GM18868 (cell line): ENCODE data around the gene CLBA1.
"Not testable (repeated sequence)": the region's sequence is repeated elsewhere in the genome, so short reads cannot be mapped to it uniquely, and the experiment has no call there.

Experiments
- ATAC-seq: cut with Tn5 transposase; IDR thresholded peaks from one replicate; pipeline ENCODE4 v1.9.1; 2021; ENCODE audit warnings: mild to moderate bottlenecking, moderate library complexity; ENCODE audit not compliant: unreplicated experiment

CLBA1 gene

DNA sequence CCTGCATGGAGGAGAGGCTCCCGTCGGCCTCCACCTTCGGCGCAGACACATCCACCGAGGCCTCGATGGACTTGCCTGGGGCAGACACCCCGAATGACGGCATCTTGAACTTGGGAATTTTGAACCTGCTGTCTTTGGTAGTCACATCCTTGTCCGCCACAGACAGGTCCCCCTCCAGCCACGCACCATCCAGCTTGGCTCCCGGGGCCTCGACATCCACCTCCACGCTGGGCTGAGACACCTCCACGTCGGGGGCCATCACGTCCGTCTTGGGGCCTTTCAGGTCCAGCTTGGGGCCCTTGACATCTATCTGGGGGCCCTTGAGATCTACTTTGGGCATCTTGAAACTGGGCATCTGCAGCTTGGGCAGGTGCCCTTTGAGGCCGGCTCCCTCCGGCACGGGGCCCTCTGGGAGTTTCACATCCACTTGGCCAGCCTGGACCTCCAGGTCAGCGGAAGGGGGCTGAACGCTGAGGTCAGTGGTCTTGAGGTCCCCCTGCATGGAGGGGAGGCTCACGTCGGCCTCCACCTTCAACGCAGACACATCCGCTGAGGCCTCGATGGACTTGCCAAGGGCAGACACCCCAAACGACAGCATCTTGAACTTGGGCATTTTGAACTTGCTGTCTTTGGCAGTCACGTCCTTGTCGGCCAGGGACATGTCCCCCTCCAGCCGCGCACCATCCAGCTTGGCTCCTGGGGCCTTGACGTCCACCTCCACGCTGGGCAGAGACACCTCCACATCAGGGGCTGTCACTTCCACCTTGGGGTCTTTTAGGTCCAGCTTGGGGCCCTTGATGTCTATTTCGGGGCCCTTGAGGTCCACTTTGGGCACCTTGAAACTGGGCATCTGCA lies 37.5 kb upstream of the CLBA1 start:
- not testable (repeated sequence) for ATAC-seq

GRCh38 chr14:104948736-104949031 lies 36.9 kb upstream of the CLBA1 start:
- ATAC-seq = no peak

DNA sequence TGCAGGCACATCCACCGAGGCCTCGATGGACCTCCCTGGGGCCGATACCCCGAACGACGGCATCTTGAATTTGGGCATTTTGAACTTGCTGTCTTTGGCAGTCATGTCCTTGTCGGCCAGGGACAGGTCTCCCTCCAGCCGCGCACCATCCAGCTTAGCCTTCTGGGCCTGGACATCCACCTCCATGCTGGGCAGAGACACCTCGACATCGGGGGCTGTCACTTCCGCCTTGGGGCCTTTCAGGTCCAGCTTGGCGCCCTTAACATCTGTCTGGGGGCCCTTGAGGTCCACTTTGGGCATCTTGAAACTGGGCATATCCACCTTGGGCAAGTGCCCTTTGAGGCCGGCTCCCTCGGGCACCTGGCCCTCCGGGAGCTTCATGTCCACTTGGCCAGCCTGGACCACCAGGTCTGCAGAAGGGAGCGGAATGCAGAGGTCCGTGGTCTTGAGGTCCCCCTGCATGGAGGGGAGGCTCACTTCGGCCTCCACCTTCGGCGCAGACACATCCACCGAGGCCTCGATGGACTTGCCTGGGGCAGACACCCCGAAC lies 36.1 kb upstream of the CLBA1 start:
- ATAC-seq = not testable (repeated sequence)

DNA sequence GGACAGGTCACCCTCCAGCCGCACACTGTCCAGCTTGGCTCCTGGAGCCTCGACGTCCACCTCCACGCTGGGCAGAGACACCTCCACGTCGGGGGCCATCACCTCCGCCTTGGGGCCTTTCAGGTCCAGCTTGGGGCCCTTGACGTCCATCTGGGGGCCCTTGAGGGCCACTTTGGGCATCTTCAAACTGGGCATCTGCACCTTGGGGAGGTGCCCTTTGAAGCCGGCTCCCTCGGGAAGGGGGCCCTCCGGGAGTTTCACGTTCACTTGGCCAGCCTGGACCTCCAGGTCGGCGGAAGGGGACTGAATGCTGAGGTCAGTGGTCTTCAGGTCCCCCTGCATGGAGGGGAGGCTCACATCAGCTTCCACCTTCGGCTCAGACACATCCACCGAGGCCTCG lies 35.6 kb upstream of the CLBA1 start:
- no peak for ATAC-seq

DNA sequence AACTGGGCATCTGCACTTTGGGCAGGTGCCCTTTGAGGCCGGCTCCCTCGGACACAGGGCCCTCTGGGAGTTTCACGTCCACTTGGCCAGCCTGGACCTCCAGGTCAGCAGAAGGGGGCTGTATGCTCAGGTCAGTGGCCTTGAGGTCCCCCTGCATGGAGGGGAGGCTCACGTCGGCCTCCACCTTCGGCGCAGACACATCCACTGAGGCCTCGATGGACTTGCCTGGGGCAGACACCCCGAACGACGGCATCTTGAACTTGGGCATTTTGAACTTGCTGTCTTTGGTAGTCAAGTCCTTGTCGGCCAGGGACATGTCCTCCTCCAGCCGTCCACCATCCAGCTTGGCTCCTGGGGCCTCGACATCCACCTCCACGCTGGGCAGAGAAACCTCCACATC lies 34.9 kb upstream of the CLBA1 start:
- ATAC-seq = not testable (repeated sequence)

DNA sequence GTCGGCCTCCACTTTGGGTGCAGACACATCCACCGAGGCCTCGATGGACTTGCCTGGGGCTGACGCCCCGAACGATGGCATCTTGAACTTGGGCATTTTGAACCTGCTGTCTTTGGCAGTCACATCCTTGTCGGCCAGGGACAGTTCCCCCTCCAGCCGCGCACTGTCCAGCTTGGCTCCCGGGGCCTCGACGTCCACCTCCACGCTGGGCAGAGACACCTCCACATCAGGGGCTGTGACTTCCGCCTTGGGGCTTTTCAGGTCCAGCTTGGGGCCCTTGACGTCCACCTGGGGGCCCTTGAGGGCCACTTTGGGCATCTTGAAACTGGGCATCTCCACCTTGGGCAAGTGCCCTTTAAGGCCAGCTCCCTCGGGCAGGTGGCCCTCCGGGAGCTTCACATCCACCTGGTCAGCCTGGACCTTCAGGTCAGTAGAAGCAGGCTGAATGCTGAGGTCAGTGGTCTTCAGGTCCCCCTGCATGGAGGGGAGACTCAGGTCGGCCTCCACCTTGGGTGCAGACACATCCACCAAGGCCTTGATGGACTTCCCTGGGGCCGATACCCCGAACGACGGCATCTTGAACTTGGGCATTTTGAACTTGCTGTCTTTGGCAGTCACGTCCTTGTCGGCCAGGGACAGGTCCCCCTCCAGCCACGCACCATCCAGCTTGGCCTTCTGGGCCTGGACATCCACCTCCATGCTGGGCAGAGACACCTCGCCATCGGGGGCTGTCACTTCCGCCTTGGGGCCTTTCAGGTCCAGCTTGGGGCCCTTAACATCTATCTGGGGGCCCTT lies 33.5 kb upstream of the CLBA1 start:
- ATAC-seq = not testable (repeated sequence)

DNA sequence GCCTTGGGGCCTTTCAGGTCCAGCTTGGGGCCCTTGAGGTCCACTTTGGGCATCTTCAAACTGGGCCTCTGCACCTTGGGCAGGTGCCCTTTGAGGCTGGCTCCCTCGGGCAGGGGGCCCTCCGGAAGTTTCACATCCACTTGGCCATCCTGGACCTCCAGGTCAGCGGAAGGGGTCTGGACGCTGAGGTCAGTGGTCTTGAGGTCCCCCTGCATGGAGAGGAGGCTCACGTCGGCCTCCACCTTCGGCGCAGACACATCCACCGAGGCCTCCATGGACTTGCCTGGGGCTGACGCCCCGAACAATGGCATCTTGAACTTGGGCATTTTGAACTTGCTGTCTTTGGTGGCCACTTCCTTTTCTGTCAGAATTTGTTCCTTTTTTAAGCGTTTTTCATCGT lies 32.5 kb upstream of the CLBA1 start:
- no peak for ATAC-seq

GRCh38 chr14:104953896-104954656 lies 31.5 kb upstream of the CLBA1 start:
- no peak for ATAC-seq

DNA sequence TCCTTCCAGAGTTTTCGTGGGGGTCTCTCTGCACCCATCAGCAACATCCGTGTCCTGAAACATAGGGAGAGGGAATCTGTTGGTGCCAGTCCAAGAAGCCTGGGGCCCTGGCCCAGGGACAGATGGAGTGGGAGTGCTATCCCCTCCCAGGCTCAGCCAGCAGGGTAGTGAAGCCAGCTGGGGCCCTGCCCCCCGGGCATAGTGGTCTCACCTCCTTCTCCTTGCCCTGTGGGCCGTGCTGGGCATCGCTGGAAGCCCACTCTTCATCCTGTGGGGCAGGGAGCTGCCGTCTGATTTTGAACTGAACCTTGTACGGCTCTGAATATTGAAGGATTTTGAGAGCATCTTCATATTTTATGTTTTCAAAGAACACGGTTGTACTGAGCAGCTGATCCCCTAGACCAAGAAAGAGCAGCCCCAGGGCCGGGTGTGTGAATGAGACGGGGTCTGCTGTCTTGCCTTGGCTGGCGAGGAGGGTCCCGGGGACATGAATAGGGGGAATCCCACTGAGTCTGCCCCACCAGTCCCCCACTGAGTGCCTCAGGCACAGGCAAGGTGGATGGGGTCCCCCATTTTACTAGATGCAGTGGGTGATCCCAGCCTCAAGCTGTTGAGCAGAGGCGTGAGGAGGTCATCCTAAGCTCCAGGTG lies 30.7 kb upstream of the CLBA1 start:
- ATAC-seq = no peak

GRCh38 chr14:104955396-104955770 lies 30.2 kb upstream of the CLBA1 start:
- no peak for ATAC-seq

DNA sequence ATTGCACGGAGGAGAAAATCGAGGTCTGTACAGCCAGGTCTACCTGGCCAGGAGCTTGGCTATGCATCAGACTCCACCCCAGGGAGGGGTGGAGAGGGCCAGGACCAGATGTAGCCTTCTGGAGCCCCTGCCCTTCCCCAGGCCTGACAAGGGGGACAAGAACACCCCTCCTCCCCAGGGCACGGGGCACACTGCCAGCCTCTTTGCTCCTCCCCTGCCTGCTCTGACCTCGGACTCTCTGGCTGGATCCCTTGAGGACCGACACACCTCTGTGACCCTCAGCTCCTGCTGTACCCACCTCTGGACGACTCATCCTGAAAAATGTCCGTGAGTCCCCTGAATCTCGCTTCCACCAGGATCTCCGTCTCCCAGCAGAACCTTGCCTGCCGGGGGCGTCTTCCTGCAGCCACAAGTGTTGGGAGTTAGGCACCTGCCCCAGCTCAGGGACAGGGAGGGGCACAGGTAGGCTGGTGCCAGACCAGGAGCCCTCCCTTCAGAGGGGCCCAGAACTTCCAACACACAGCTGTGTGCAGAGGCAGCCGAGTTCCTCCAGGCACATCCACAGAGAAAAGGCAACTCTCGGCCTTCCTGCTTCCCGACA lies 29.2 kb upstream of the CLBA1 start:
- no peak for ATAC-seq

DNA sequence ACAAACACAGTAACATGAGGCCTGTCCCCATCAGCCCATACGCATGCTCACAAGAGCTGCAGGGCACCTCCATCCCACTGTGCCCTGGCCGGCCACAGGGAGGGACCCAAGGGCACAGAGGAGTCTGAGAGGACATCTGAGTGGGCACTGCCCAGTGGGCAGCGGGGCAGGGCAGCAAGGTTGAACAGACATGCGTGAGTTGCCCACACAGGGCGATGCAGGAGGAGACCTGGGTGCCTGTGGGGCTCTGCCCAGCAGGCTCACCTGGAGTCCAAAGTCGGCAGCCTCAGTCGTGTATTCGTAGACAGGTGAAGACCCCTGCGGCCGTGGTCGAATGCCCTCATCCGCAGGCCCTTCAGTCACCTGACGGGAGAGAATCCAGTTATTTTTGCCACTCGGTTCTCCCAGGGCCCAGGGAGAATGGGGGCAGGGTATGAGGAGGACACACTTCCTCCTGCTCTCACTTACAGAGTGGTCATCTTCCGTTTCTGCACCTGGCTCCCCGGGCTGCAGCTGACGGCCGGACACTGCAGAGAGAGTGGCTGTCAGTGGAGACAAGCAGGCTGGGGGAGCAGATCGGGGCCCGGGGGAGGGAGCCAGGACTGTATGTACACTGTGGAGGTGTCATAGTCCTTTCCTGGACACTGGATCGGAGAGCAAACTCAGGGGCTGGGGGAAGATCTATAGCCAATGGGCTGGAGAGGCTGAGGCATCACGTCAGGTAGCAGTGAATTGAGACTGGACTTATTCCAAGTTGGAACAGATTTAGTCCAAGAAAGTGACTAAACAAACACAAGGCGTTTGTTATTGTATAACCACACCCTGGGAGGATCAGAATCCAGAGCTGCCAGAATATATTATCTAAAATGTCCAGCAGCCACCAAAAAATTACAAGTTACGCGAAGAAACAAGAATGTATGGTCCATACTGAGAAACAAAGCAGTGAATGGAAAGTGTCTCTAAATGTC lies 28.2 kb upstream of the CLBA1 start:
- ATAC-seq = no peak

GRCh38 chr14:104964546-104964945 lies 21.0 kb upstream of the CLBA1 start:
- no peak for ATAC-seq

DNA sequence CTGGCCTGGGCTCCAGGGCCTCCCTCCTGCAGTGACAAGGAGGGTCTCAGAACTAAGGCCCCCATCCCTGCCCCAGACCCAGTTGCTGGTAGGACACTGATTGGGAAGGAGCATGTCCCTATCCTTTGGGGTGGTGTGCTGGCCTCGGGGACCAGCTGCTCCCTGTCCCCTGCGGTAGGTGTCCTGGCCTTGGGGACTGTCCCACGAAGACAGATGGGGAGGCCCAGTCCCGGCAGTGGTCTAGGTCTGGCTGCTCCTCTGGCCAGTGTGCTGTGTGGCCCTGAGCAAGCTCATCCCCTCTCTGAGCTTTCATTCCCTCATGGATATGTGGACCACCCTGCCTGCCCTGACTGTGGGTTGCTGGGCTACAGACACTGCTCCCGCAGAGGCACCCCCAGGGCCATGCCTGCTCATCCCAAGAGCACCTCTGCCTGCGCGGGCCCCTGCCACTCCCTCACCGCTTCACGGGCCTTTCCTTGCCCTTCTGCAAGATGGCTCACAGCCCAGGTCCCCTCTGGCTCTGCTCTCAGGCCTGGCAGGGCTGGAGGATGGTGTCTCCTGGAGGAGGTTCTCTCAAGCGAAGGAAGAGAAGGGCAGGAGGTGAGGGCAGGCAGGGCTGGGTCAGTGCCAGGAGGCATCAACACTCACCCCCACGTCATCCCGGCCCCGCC lies 19.9 kb upstream of the CLBA1 start:
- no peak for ATAC-seq

DNA sequence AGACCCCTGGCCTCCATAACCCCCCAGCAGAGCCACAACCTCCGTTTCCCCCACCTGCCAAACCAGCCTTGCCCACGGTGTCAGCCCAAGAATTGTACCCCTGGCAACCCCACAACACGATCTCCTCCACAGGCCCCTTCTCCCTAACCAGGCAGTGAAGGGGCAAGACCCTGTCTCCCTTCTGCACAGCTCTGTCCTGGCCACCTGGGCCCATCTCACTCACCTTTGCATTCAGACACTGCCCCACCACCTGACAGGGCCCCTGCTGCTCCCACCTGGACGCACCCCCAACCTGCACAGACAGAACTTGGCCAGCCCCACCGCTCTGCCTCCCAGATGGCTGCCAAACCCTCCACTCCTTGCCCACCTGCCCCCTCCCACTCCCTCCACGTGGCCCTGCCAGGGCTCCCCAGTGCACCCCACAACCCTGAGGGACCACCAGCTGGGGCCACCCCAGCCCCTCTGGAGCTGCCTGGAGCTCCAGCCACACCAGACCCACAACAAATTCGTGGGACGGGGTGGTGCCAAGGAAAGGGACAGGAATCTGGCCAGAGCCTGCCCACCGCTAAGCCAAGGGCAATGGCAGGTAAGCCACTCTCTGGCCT lies 19.2 kb upstream of the CLBA1 start:
- ATAC-seq = no peak

- ATAC-seq = no peak
Observed at GRCh38 chr14:104966981-104967385, 18.6 kb upstream of the CLBA1 start.

DNA sequence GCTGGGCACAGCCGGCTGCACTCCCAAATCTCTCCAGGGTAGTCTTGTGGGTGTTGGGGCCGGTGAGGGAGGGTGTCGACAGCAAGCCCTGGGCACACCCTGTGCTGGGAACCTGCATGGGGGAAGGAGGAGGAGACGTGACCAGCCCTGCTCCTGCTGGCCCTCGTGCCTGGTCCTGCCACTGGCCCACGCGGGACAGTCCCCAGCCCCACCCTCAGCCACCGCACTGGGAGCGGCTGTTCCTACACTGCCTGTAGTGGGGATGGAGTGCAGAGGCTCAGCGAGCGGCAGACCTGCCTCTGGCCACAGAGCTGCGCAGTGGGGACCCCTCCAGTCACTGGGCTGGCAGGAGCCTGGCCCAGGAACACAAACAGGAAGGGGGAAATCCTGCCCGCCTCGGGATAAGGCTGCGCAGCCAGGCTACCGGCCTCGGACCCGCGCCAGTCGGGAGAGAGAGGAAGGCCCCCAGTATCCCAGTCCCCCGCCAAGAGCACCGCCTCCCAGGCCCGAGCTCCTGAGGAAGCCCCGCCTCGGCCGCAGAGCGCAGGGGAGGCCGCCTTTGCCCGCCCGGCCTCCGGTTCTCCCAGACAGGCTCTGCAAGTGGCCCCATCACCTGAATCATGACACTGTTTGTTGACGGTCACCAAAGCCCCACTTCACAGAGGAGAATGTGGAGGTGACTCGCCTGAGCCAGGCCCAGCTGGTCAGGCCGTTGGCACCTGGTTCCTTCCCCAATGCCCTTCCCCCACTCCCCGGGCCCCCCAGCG lies 18.0 kb upstream of the CLBA1 start:
- ATAC-seq = no peak

DNA sequence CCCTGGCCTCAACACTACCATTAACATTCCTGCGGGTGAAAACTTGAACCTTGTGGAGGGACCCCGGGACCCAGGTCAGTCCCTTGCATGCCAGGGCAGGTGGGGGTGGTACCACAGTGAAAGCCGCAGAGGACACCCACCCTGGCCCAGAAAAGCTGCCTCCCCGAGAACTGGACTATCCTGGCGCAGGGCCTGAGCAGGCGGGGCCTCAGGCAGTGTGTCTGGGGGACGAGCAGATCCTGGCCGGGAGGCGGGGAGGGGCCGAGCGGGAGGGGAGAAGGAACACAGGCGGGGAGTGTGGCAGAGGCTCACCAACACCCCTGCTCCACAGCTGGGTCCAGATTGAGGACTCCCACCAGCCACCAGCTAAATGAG lies 17.4 kb upstream of the CLBA1 start:
- ATAC-seq = no peak
